NCI-H748 (cell line): ENCODE data around the gene DOCK1.

Experiments
- DNase-seq: peaks from one replicate; lab custom pipeline; 2025; ENCODE audit not compliant: unreplicated experiment; lab: John Stamatoyannopoulos, UW

DOCK1 gene

DNA sequence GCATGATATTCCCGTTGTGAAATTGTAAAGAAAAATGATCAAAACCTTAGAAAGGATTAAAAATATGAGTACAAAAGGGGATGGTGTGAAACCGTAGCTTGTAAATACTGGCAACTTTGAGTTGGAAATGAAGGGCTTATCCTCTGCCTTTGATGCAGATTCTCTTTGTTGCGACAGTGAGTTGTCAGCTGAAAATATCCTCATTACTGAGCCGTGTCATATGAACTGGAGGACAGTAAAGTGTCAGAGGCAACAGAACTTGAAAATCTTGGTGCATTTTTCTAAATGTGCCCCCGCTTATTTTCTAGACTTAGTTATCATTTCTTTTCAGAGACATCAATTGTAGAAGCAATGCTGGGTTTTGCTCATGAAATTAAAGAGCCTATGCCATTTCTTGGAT, 473.4 kb downstream of the DOCK1 start:
- no peak for DNase-seq

DNA sequence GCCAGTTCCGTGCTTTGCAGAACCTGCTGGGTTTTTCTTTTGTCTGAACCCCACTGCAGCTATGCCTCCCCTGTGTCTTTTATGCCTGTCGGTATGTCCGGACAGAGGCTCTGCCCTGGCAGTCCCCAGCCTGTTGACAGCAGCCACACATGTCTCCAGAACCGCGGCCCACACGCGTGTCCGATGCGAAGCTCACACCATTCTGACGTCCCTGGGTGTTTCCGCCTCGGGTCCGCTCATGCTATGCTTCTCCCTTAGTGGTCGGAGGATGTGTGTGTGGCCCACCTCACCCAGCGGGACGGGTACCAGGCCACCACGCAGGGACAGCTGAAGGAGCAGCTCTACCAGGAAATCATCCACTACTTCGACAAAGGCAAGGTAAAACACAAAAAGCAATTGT, 479.3 kb downstream of the DOCK1 start:
- DNase-seq = no peak

DNA sequence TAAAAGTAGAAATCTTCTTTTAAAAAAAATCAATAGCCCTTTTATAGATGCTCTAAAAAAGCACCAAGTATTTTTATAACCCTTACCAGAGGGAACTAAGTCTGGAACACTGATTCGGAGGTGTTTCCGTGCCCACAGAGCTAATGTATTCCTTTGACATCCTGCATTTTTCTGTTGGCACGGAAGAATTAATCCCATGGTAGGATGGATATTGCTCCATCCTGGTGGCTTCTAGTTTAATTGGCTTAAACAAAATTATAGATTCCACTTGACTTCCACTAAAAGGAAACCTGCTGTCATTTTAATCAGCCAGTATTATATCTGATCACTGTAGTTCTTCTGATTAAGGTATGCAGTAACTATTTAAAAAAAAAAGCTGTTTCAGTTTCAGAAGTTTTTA, 479.8 kb downstream of the DOCK1 start:
- no peak for DNase-seq

DNA sequence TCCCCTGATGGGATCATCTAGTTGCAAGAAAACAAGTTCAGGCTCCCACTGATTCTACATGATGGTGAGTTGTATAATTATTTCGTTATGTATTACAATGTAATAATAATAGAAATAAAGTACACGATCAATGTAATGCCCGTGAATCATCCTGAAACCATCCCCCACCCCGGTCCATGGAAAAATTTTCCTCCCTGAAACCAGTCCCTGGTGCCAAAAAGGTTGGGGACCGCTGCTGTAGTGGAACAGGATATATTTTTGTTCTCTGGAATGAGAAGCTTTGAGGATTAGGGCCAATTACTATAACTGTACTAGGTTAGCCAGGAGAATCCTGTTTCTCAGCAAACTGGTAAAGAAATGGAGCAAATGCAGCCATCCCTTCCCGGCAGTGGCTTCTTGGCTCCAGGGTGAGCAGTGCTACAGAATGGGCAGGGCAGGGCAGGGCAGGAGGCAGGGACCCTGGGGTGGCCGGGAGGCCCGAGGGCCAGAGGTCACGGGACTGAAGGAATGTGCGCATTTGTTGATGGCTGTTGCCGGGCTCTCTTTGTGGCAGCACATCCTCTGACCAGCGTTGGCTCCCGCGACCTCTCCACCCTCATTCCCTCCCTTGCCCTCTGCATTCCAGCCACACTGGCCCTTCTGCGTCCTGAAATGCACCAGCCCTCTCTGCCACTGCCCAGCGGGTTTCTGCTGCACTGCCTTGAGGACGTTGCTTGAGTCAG, 481.5 kb downstream of the DOCK1 start:
- no peak for DNase-seq

DNA sequence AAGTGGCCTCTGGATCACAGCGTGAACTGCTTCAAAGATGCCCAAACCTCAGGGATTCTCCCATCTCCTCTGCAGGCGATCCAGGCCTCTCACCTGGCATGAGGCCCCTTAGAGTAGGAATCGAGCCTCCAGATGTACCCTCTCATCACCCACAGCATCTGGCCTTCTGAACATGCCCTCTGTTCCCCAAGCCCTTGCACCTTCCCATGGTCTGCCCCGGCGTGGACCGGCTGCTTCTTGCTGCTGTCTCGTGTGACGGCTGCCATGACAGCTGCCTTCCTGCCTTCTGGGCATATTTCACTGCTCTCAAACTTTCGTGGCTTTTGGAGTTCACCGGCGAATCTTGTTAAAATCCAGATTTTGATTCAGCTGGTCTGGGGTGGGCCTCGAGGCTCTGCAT, 486.6 kb downstream of the DOCK1 start:
- no peak for DNase-seq

DNA sequence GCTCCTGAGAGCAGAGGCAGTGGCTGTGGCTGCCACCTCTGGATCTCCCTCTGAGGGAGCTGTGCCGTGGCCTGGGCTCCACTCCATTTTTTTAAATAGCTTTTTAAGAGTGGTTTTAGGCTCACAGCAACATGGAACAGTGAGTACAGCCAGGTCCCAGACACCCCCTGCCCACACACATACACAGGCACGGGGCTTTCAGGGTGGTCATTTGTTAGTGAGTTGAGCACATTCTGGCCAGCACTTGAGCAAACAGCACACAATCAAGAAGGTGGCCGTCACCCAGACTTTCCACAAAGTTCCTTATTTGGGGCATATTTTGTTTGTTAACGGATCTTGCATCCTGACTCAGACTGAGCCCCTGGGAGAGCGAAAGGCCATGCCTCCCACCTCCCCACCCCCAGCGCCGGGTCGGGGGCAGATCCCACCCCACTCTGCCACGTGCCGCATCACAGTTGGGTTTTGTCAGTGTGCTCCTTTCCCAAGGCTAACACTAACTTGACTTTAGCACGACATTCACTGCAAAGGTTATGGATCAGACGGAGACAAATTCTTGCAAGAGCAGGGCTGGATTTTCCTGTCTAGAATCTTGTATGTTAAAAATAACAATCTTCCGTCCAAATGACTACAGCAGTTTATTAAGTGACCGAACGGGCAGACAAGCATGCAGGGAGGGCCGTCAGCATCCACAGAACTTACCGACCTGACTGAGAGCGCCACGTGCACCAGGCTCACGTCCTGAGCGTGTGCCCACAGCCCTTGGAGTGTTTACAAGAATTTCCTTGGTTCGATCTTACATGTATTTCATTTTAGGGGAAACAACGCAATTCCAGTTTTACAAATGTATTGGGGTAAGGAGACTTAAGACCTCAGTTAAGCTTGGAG, 487.4 kb downstream of the DOCK1 start:
- no peak for DNase-seq

DNA sequence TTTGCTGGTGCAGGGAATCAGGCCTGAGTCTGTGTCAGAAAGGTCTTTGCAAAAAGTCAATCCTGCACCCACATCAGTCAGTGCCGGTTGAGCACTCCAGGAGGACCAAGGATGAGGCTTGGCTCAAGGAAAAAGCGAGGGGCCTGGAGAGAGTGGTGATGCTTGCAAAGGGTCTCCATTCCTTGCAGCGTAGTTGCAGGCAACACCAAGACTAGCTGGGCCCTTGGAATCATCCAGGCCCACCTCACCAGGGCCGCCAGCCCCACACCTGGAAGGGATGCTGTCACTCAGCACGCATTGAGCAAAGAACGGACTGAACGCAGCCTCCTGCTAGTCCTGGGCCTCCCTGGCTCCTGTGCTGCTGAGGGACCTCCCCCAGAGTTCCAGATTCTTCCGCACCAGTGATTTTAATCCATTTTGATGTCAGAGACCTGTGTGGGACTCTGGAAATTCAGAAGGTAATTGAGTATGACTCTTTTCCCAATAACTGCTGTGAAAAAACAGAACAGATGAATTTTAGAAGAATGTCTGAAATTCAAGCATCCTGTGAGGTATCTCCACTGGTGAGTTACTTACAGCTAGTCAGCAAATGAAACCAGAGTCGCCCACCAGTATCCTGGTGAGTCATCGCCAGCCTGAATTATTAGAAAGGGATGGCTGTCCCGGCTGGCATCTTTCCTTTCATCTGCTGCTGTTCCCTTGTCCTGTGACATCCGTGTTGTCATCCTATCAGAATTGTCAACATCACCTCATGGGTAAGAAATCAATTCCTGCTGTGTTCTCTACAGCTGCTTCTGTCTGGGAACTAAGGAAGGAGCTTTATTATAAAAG, 493.1 kb downstream of the DOCK1 start:
- DNase-seq = no peak

DNA sequence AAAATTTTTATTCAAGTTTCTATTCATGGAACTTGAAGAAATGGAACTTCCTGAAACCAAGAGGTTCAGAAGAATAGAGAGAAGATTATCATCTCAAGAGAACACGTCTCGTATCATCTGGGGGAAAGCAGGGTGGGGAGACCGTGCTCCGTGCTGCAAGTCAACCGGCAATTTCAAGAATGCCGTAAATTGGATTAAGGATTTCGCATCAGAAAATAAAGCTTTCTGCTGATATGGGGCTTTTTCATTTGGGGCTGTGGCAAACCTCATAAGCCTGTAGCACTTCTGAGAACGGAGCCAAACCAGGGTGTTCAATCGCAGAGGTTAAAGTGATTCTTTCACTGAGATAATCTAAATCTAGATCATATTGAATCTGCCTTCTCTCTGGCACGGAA, 493.7 kb downstream of the DOCK1 start:
- DNase-seq = no peak

DNA sequence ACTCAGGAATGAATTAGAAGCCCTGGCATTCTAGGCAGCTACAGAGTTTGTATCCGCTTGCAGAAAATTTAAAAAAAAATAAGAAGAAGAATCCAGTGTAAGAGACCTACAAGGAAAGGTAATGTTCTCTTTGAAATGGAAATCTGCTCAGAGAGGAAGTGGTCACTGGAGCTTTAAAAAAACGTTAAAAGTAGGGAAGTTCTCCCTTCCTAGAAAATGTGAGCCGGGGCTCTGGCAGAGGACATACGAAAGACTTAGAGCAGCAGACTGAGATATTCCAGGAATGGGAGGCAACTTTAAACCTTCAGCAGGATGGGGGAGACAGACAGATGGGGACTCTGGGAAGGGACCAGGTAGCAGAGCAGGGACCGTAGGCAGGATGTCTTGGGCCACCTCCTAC, 494.4 kb downstream of the DOCK1 start:
- DNase-seq = no peak

DNA sequence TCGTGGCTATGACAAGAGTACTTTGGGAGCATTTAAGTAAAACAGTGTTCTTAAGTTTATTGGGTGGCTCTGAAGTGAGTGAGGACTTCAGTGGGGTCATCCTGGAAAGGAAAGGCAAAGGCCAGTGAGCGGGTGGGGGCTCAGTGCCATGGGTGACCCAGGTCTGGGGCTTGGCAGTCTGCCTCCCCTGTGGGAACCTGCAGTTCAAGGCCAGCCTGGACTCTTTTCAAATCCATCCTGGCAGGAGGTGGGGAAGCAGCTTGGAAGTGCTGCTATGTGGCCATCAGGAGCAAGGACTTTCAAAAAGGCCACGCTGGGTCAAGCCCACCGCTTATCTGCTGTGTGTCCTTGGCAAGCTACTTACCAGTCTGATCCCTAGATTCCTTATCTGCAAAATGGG, 495.0 kb downstream of the DOCK1 start:
- no peak for DNase-seq

DNA sequence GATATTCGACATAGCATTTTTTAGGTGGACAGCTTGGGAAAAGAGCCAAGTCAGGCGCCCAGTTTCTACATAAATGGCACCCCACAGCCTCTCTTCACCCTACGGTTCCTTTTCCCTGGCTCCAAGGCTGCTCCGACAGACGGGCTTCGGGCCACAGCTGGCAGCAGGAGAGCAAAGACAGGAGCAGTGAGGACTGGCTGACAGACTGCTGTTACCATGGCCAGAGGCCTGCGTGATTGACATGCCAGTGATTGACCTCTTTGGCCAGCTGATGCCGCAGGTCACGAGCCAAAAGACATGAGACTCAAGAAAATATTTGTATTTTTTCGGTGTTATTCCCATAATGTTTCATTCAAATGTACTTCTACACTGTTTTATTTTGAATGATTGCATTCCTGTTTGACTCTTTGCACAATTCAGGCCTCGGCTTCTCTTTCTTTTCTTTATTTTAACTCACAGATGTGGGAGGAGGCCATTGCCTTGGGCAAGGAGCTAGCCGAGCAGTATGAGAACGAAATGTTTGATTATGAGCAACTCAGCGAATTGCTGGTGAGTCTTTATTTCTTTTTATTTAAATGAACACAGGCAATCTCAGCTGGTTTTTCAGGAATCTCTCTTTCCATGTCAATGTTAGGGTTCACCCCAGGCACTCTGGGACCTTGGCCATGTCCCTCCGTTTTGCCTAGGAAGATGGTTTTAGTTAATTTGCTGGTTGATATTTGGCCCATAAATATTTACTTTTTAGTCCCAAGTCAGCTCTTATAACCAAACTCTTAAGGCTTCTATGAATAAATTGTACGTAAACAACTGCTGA, 497.6 kb downstream of the DOCK1 start:
- no peak for DNase-seq

DNA sequence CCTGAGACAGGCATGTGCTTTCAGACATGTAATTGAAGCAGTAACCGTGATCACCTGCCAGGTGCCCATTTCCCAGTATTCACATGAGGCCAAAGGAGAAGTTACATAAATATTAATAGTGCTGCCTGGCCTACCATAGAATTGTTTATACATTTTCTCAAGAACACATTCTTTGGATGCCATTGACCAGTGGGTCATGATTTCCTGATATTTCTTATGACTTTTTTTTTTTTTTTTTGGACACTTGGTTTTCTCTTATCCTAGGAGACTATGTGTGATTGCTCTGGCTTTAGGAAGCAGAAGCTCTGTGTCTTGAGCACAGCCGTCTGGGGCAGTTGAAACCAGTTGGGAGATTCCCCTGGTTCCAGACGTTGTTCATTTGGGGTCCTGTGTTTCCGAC, 500.0 kb downstream of the DOCK1 start:
- no peak for DNase-seq

DNA sequence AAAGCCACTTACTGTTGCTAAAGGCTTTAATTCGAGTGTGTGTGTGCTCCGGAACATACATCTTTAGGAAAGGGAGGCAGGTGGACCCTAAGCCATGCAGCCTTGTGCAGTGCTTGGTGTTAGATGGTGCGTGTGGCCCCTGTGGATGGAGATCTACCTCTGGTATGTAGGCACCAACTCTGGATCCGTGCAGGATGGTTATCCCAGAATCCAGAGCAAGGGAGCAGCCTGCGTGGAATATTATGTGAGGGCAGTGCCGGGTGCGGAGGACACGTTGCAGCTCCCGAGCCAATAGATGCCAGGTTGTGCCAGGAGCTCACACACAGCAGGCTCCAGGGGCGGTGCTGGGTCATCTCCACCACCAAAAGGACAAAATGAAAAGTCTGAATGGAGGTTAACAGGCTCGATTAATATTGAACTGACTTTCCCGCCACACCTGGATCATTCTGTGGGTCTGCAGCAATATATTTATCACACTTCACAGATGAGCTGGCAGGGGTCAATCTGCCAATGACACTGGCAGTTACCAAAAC, 500.9 kb downstream of the DOCK1 start:
- no peak for DNase-seq

DNA sequence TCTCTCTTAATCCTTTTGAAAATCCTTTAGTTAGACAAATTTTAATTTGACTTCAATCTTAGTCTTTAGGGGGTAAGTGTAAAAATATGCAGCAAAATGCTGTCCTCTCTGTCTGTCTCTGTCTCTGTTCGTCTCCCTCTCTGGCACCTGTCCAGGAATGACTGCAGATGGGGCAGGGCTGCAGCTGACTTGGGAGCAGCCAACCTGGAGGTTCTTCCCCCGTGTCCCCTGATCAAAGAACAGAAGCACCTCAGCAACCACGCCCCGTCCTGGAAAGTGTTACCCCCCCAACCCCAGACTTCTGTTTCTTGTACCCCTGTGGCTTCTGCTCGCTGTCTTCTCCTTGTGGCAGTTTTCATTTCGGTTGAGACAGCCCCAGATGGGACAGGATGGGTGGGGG, 502.3 kb downstream of the DOCK1 start:
- no peak for DNase-seq

DNA sequence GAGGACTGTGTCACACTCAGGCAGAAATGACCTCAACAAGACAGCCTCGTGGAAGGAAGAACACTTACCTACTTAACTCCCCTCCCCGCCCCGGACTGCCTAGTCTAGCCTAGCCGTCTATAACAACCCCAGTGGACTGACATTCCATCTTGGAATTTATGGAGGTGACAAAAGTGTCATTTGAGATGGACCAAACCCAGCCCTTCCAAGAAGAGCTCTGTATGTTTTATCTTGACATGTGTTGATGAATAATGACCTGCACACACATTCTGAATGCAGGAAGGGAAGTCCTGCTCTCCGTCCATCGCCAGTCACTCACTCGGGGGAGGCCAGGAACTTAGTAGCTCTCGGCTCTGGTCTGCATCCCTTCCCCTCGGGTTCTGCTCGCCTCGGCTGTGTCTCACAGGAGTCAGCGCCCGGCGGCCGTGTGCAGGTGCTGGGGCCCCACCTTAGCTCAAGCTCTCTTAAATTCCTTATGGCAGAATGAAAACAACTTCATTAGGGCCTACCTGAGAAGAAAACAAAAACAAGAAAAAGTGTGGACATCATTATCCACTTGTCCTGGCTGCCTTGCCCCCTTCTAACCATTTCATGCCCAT, 503.0 kb downstream of the DOCK1 start:
- no peak for DNase-seq

DNA sequence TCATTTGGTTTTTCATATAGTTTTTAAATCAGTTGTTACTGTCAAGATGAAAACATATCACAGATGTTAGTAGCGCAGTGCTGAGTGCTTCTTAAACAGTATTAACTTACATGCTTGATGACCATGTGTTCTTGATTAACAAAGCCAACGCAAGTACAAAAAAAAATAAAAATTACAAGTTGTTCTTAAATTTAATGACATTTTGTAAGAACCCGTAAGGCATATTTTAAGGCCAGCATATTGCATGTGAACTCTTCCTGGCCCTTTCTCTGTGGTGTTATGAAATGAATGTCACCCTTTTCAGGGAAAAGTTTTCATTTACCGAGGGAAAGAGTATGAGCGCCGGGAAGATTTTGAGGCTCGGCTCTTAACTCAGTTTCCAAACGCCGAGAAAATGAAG, 503.5 kb downstream of the DOCK1 start:
- no peak for DNase-seq

DNA sequence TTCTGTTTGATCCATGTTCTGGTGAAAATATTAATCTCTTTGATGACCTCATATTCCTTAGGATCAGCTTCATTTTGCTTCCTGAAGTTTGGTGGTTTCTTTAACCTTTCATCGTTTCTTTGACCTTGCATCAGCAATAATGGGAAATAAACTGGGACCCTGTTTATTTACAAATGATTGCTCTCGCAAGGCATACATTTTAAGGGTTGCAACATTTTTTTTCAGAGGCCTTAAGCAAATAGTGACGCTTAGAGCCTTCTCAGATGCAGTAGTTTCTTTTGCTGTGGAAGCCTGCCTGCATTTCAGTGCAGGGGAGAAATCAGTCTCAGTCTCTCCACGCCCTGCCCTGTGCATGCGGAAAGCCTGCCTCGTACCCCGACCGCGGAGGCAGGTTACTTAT, 504.8 kb downstream of the DOCK1 start:
- DNase-seq = no peak

DNA sequence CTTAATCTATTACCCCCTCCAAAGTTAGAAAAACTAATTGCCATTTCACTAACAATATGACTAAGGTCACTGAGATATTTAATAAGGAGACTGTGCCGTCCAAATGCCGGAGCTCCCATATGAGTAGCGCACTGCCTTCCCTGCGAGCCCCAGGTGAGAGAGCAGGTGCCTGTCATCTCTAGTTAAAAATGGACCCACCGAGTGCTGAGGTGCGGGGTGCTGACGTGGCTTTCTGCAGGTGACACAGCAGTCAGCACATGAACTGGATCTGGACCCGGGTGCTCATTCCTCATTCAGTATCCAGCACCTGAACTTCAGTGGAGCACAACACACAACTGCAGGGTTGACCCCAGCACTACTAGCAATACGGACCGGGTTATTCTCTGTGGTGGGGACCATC, 505.8 kb downstream of the DOCK1 start:
- DNase-seq = no peak

DNA sequence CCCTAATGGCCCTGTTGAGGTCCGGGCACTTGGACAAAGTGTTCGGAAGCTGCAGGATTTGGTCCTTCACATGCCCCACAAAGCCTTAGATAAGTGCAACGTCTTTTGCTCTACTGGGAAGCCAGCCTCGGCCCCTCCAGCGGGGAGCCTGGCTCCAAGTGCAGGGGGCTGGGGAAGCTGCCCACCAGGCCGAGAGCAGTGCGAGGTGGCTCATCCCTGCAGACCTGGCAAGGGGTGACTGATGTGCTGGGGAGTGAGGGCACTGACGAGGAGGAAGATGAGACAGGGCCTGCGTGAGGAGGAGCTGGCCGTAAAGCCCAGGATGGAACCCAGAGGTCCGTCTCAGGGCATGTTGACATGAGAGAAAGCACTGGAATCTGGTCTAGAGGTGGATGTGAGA, 508.1 kb downstream of the DOCK1 start:
- no peak for DNase-seq

DNA sequence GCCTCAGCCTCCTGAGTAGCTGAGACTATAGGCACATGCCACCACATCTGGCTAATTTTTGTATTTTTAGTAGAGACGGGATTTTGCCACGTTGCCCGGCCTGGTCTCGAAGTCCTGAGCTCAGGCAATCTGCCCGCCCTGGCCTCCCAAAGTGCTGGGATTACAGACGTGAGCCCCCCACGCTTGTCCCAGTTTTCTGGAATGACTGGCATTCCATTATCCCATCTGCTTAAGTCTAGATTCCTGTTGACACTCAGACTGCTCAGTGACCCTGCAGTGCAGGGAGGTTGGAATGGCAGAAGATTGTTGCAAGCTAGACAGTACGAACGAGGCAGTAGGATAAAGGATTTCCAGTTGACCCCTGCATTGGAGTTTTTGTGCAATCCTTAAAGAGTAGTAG, 508.8 kb downstream of the DOCK1 start:
- no peak for DNase-seq
